Ureter (tissue), 1 donor: ENCODE data around the gene RNF212B. TPM values are rescaled to one million over a fixed set of nuclear protein-coding genes. Genes with fewer than 3 reads are reported as not detected.

Experiments
- DNase-seq: peaks from one replicate; pipeline ENCODE4 v3.0.0-alpha.2; 2020; ENCODE audit warnings: low spot score
- total RNA-seq: library from RNA; stranded (reverse); gene quantifications from one replicate; pipeline ENCODE4 v1.2.4, GENCODE V29; 2023
- donor health status: DM: yes; HTN: yes; CAD: no.

RNF212B gene
- total RNA-seq, 1 donor from 2014 or later = not detected

- DNase-seq = peak; percentile 99
Measured at GRCh38 chr14:23320584-23321571, 83.1 kb downstream of the RNF212B start, which contains the start of gene PABPN1. Gene PABPN1 (plus strand): TSS chr14:23321457. CDS start chr14:23321470, 13 bp downstream.

- peak; percentile 65 for DNase-seq
Measured at GRCh38 chr14:23321572-23322547, 84.1 kb downstream of the RNF212B start.

Other genes starting within 250 kb of the RNF212B start
- 10.8 TPM for gene C14orf93, start 227.8 kb upstream of the RNF212B start, total RNA-seq
- 67.6 TPM for gene PSMB5, start 203.0 kb upstream of the RNF212B start, total RNA-seq
- gene PSMB11, start 195.7 kb upstream of the RNF212B start, total RNA-seq = not detected
- gene CDH24, start 180.4 kb upstream of the RNF212B start, total RNA-seq = 3.7 TPM
- gene ACIN1, start 142.8 kb upstream of the RNF212B start, total RNA-seq = 229 TPM
- gene C14orf119, start 142.4 kb upstream of the RNF212B start, total RNA-seq = 40.2 TPM
- not detected for gene CIROP, start 132.9 kb upstream of the RNF212B start, total RNA-seq
- not detected for gene CEBPE, start 118.7 kb upstream of the RNF212B start, total RNA-seq
- 58.5 TPM for gene SLC7A8, start 54.3 kb upstream of the RNF212B start, total RNA-seq
- 32.7 TPM for gene HOMEZ, start 48.2 kb downstream of the RNF212B start, total RNA-seq
- 28.2 TPM for gene PPP1R3E, start 64.9 kb downstream of the RNF212B start, total RNA-seq
- 51.1 TPM for gene BCL2L2, start 68.9 kb downstream of the RNF212B start, total RNA-seq
- 178 TPM for gene PABPN1, start 83.5 kb downstream of the RNF212B start, total RNA-seq
- gene SLC22A17, start 115.0 kb downstream of the RNF212B start, total RNA-seq = 35.3 TPM
- gene EFS, start 127.2 kb downstream of the RNF212B start, total RNA-seq = 25.7 TPM
- gene IL25, start 134.9 kb downstream of the RNF212B start, total RNA-seq = not detected
- gene CMTM5, start 139.1 kb downstream of the RNF212B start, total RNA-seq = 1.1 TPM
- not detected for gene MYH6, start 170.3 kb downstream of the RNF212B start, total RNA-seq
- gene MYH7, start 197.7 kb downstream of the RNF212B start, total RNA-seq = 2.1 TPM
- gene NGDN, start 231.8 kb downstream of the RNF212B start, total RNA-seq = 39.9 TPM